CD4-positive, CD25-positive, alpha-beta regulatory T cell (primary cell): Measurements from ENCODE around the gene PIEZO2. TPM values are rescaled to one million over a fixed set of nuclear protein-coding genes. Genes with fewer than 3 reads are reported as not detected.
A peak's percentile ranks its signal among the peaks of the same experiment; 100 is the strongest.

Source experiments
- ATAC-seq, 2 donors: fragments of 150-1000 bp; cut with Tn5 transposase; one replicate each; pipeline ENCODE4 v1.10.0; 2021; ENCODE audit warnings: low read depth in 2 of 2, moderate number of reproducible peaks in 2 of 2, moderate library complexity in 1 of 2
- DNase-seq, 3 donors: peaks; one replicate each; pipeline versions ENCODE4 v3.0.0 to v3.0.0-alpha.2; 2012 to 2022; ENCODE audit warnings: mixed read lengths in 1 of 3
- H3K27ac ChIP-seq: one replicate; pipeline ENCODE4 v1.7.0; 2013; ENCODE audit warnings: mild to moderate bottlenecking, low read length; ENCODE audit not compliant: insufficient read depth, poor library complexity, severe bottlenecking
- H3K27me3 ChIP-seq: one replicate; pipeline ENCODE4 v1.7.0; 2013; ENCODE audit warnings: low read length; ENCODE audit not compliant: control insufficient read depth, insufficient read depth
- H3K36me3 ChIP-seq: one replicate; pipeline ENCODE4 v1.7.0; 2013; ENCODE audit warnings: mild to moderate bottlenecking, low read length, moderate library complexity; ENCODE audit not compliant: control insufficient read depth, insufficient read depth
- H3K4me1 ChIP-seq: 2 replicates; pipeline ENCODE4 v1.7.0; 2013; ENCODE audit warnings: mild to moderate bottlenecking, low read length; ENCODE audit not compliant: insufficient read depth, control insufficient read depth, poor library complexity, severe bottlenecking
- H3K4me3 ChIP-seq: one replicate; pipeline ENCODE4 v1.7.0; 2013; ENCODE audit warnings: low read depth, mild to moderate bottlenecking, low read length, moderate library complexity
- H3K9me3 ChIP-seq, 2 experiments: 1 replicate in 1 of 2; 2 replicates in 1 of 2; pipeline ENCODE4 v1.7.0; 2013; ENCODE audit warnings: low read length in 2 of 2, mild to moderate bottlenecking in 1 of 2, moderate library complexity in 1 of 2; ENCODE audit not compliant: control insufficient read depth in 2 of 2
- H3K27ac Mint-ChIP-seq, 3 donors: one replicate each; pipeline ENCODE4 v1.8.0; 2020 to 2022; ENCODE audit warnings: mild to moderate bottlenecking in 3 of 3, mixed read lengths in 3 of 3, moderate library complexity in 2 of 3
- H3K27me3 Mint-ChIP-seq: one replicate; pipeline ENCODE4 v1.8.0; 2022; ENCODE audit warnings: mild to moderate bottlenecking, mixed read lengths
- H3K36me3 Mint-ChIP-seq: one replicate; pipeline ENCODE4 v1.8.0; 2020; ENCODE audit warnings: mixed read lengths
- H3K4me1 Mint-ChIP-seq, 4 donors: one replicate each; pipeline ENCODE4 v1.8.0; 2020 to 2022; ENCODE audit warnings: mixed read lengths in 4 of 4, mild to moderate bottlenecking in 1 of 4
- H3K4me3 Mint-ChIP-seq, 4 donors: one replicate each; pipeline ENCODE4 v1.8.0; 2020 to 2022; ENCODE audit warnings: mild to moderate bottlenecking in 4 of 4, mixed read lengths in 4 of 4, moderate library complexity in 3 of 4
- H3K9me3 Mint-ChIP-seq, 7 donors: one replicate each; pipeline ENCODE4 v1.8.0; 2020 to 2022; ENCODE audit warnings: mixed read lengths in 7 of 7, mild to moderate bottlenecking in 3 of 7, moderate library complexity in 2 of 7
- polyA plus RNA-seq, 4 donors: library from polyadenylated mRNA; unstranded; fragments of 300-500 nt; fragmentation: Illumina TruSeq; gene quantifications; one replicate each; pipeline ENCODE4 v1.2.3, GENCODE V29; 2021
- total RNA-seq: library from RNA; stranded (reverse); gene quantifications from one replicate; pipeline ENCODE4 v1.2.3, GENCODE V29; 2022

The PIEZO2 gene
- total and polyA plus RNA-seq, 5 donors from 2014 or later = not detected

- H3K4me3 ChIP-seq = no peak overlapping the region
- H3K36me3 ChIP-seq = no peaks in the 10 kb centered on the region
- H3K27me3 ChIP-seq = no peaks in the 10 kb centered on the region
- ATAC-seq = no peak
- no peaks in the 10 kb centered on the region for H3K9me3 ChIP-seq
- Mint-ChIP-seq H3K27me3 (no peaks in the 10 kb centered on the region), H3K36me3 (no peaks in the 10 kb centered on the region), H3K27ac (no peak overlapping the region), H3K4me1 (no peaks in the 10 kb centered on the region), H3K9me3 (peaks cover 0 to 8% (median 4%) of the 10 kb centered on the region in 7 donors), H3K4me3 (no peak overlapping the region)
- no peak for DNase-seq
- no peaks in the 10 kb centered on the region for H3K4me1 ChIP-seq
- H3K27ac ChIP-seq = no peak overlapping the region
These were observed 197.5 kb downstream of the PIEZO2 start for GRCh38 chr18:10951631-10952544.

- ATAC-seq = no peak
- DNase-seq = no peak
- H3K27ac Mint-ChIP-seq = no peak overlapping the region
- no peaks in the 10 kb centered on the region for H3K4me1 Mint-ChIP-seq
- no peaks in the 10 kb centered on the region for H3K27me3 ChIP-seq
- no peaks in the 10 kb centered on the region for H3K4me1 ChIP-seq
- H3K27ac ChIP-seq = no peak overlapping the region
- no peak overlapping the region for H3K4me3 Mint-ChIP-seq
- no peaks in the 10 kb centered on the region for H3K27me3 Mint-ChIP-seq
- no peaks in the 10 kb centered on the region for H3K36me3 Mint-ChIP-seq
- H3K4me3 ChIP-seq = no peak overlapping the region
- H3K36me3 ChIP-seq = no peaks in the 10 kb centered on the region
- H3K9me3 ChIP-seq = peaks cover 1 to 5% of the 10 kb centered on the region in 2 experiments
- peaks cover 2 to 10% (median 4%) of the 10 kb centered on the region in 7 donors for H3K9me3 Mint-ChIP-seq
These were observed 198.3 kb downstream of the PIEZO2 start for GRCh38 chr18:10950876-10951630.

GRCh38 chr18:10950080-10950875, 199.1 kb downstream of the PIEZO2 start:
- H3K4me3 ChIP-seq = no peak overlapping the region

GRCh38 chr18:10949655-10950054, 199.7 kb downstream of the PIEZO2 start:
- peaks cover 7 to 19% of the 10 kb centered on the region in 2 experiments for H3K9me3 ChIP-seq
- ATAC-seq (no peak), DNase-seq (no peak)
- no peaks in the 10 kb centered on the region for H3K36me3 ChIP-seq
- Mint-ChIP-seq H3K9me3 (peaks cover 5 to 24% (median 8%) of the 10 kb centered on the region in 7 donors), H3K27me3 (no peaks in the 10 kb centered on the region), H3K4me1 (no peaks in the 10 kb centered on the region), H3K27ac (no peak overlapping the region), H3K4me3 (no peak overlapping the region), H3K36me3 (no peaks in the 10 kb centered on the region)
- H3K4me3 ChIP-seq = no peak overlapping the region
- H3K27ac ChIP-seq = no peak overlapping the region
- no peaks in the 10 kb centered on the region for H3K4me1 ChIP-seq
- H3K27me3 ChIP-seq = no peaks in the 10 kb centered on the region

More at GRCh38 chr18:10950080-10950875, 199.1 kb downstream of the PIEZO2 start:
- Histone ChIP-seq H3K4me1 (no peaks in the 10 kb centered on the region), H3K27me3 (no peaks in the 10 kb centered on the region), H3K36me3 (no peaks in the 10 kb centered on the region), H3K9me3 (peaks cover 7 to 13% of the 10 kb centered on the region in 2 experiments), H3K27ac (no peak overlapping the region)
- Mint-ChIP-seq H3K4me1 (no peaks in the 10 kb centered on the region), H3K27me3 (no peaks in the 10 kb centered on the region), H3K27ac (no peak overlapping the region), H3K36me3 (no peaks in the 10 kb centered on the region), H3K9me3 (peaks cover 4 to 18% (median 8%) of the 10 kb centered on the region in 7 donors), H3K4me3 (no peak overlapping the region)
- DNase-seq (no peak), ATAC-seq (no peak)

GRCh38 chr18:10948421-10948820, 200.9 kb downstream of the PIEZO2 start:
- Mint-ChIP-seq H3K36me3 (no peaks in the 10 kb centered on the region), H3K27me3 (no peaks in the 10 kb centered on the region), H3K9me3 (peaks cover 5 to 36% (median 8%) of the 10 kb centered on the region in 7 donors), H3K4me1 (no peaks in the 10 kb centered on the region), H3K27ac (peak overlapping the region in 1 of 3 donors; percentile 76), H3K4me3 (no peak overlapping the region)
- Histone ChIP-seq H3K4me3 (no peak overlapping the region), H3K27ac (no peak overlapping the region), H3K36me3 (no peaks in the 10 kb centered on the region), H3K4me1 (no peaks in the 10 kb centered on the region), H3K27me3 (no peaks in the 10 kb centered on the region), H3K9me3 (peaks cover 9 to 19% of the 10 kb centered on the region in 2 experiments)
- ATAC-seq (no peak), DNase-seq (no peak)

GRCh38 chr18:10946058-10946457, 203.3 kb downstream of the PIEZO2 start:
- Histone ChIP-seq H3K36me3 (no peaks in the 10 kb centered on the region), H3K9me3 (peaks cover 9 to 19% of the 10 kb centered on the region in 2 experiments), H3K27ac (no peak overlapping the region), H3K4me1 (no peaks in the 10 kb centered on the region), H3K4me3 (no peak overlapping the region), H3K27me3 (no peaks in the 10 kb centered on the region)
- Mint-ChIP-seq H3K4me1 (no peaks in the 10 kb centered on the region), H3K36me3 (no peaks in the 10 kb centered on the region), H3K27me3 (no peaks in the 10 kb centered on the region), H3K4me3 (no peak overlapping the region), H3K27ac (no peak overlapping the region), H3K9me3 (peaks cover 5 to 37% (median 10%) of the 10 kb centered on the region in 7 donors)
- DNase-seq = no peak
- no peak for ATAC-seq

- H3K27me3 Mint-ChIP-seq = no peaks in the 10 kb centered on the region
- no peaks in the 10 kb centered on the region for H3K4me1 Mint-ChIP-seq
- DNase-seq (no peak), ATAC-seq (no peak)
- H3K4me3 Mint-ChIP-seq = no peak overlapping the region
- no peak overlapping the region for H3K4me3 ChIP-seq
- H3K27ac Mint-ChIP-seq = no peak overlapping the region
- peaks cover 3 to 34% (median 10%) of the 10 kb centered on the region in 7 donors for H3K9me3 Mint-ChIP-seq
- H3K9me3 ChIP-seq = peaks cover 9 to 19% of the 10 kb centered on the region in 2 experiments
- H3K27ac ChIP-seq = no peak overlapping the region
- no peaks in the 10 kb centered on the region for H3K36me3 Mint-ChIP-seq
- no peaks in the 10 kb centered on the region for H3K4me1 ChIP-seq
- no peaks in the 10 kb centered on the region for H3K27me3 ChIP-seq
- H3K36me3 ChIP-seq = no peaks in the 10 kb centered on the region
These were observed 206.4 kb downstream of the PIEZO2 start for GRCh38 chr18:10942998-10943397.
